PFSK-1 (cell line): ENCODE measurements around the gene LAMC3.

ENCODE experiments used
- FOXP2 ChIP-seq: optimal IDR thresholded peaks from 2 replicates; pipeline ENCODE3; 2011; ENCODE audit warnings: borderline replicate concordance, control low read depth, inconsistent platforms; ENCODE audit not compliant: insufficient read depth; ENCODE audit errors: extremely low read length, extremely low read depth
- POLR2AphosphoS5 ChIP-seq: IDR thresholded peaks from 2 replicates; pipeline ENCODE4 v1.6.1; 2012; ENCODE audit warnings: low read depth, mild to moderate bottlenecking, control low read depth, low read length, moderate library complexity
- SIN3A ChIP-seq: IDR thresholded peaks from 2 replicates; pipeline ENCODE4 v1.6.1; 2012; ENCODE audit warnings: mild to moderate bottlenecking, low read length, moderate library complexity, borderline replicate concordance; ENCODE audit not compliant: insufficient read depth
- TAF1 ChIP-seq: IDR thresholded peaks from 2 replicates; pipeline ENCODE4 v1.6.1; 2012; ENCODE audit warnings: low read length, control low read depth, borderline replicate concordance; ENCODE audit not compliant: insufficient read depth
- TF ChIP-seq, protein P1 (sequence below), 2 experiments: IDR thresholded peaks; 2 replicates each; pipeline versions ENCODE4 v1.6.1 to v1.8.0; 2011 to 2012; ENCODE audit warnings: low read depth in 2 of 2, low read length in 2 of 2, control low read depth in 1 of 2, inconsistent platforms in 1 of 2, mild to moderate bottlenecking in 1 of 2, moderate library complexity in 1 of 2; ENCODE audit not compliant: insufficient read depth in 1 of 2

The LAMC3 gene

DNA sequence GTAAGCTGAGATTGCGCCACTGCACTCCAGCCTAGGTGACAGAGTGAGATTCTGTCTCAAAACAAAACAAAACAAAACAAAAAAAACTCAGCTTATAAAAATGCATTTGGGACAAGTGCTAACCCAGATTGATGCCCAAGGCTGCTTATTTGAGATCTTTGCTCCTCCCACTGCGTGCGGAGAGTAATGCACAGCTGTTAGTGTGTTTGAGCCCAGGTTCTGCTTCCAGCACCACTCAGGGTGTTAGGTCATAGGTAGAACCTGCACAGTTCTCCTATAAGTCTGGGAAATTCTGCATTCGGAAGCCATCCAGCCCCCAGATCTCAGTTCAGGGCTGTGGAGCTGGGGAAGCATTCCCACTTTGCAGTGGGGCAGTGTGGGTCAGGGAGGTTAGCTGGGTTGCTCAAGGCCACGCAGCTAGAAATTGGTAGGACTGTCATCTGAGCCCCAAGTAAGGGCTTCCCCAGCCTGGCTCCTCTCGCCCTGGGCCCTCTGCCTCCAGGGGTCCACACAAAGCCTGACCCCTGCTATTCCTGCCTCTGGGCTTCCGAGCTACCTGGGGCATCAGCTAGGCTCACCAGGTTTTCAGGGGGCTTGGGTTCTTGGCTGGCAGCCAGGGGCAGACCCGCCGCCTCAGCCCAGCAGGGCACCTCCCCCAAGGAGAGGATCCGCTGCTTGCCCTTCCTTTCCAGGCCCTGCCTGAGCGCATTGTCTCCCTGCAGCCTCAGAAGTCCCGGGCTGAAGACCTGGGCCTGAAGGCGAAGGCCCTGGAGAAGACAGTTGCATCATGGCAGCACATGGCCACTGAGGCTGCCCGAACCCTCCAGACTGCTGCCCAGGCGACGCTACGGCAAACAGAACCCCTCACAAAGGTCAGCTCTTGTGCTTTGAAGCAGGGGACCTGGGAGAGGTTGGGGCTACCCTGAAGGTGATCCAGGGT, 69.7 kb downstream of the LAMC3 start:
- TF ChIP-seq TAF1 = no peak

DNA sequence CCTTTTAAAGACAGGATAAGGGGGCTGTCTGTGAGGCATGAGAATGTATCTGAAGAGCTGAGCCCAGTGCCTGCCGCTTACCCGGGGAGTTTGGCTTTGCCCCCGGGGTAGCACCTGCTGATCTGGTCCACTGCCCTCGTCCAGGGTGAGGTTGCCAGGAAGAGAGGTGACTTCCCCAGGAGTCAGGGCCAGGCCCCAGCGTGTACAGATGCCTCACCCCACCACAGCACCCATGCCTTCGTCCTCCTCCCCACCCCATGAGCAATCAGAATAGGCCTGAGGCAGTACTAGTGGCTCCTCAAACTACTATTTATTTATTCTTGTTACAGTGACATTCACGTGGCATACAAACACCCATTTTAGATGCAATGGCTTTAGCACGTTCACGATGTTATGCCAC, 71.6 kb downstream of the LAMC3 start:
- no peak for TF ChIP-seq POLR2AphosphoS5
- TF ChIP-seq SIN3A = no peak
- no peak for TF ChIP-seq FOXP2
- TF ChIP-seq, protein P1, sequence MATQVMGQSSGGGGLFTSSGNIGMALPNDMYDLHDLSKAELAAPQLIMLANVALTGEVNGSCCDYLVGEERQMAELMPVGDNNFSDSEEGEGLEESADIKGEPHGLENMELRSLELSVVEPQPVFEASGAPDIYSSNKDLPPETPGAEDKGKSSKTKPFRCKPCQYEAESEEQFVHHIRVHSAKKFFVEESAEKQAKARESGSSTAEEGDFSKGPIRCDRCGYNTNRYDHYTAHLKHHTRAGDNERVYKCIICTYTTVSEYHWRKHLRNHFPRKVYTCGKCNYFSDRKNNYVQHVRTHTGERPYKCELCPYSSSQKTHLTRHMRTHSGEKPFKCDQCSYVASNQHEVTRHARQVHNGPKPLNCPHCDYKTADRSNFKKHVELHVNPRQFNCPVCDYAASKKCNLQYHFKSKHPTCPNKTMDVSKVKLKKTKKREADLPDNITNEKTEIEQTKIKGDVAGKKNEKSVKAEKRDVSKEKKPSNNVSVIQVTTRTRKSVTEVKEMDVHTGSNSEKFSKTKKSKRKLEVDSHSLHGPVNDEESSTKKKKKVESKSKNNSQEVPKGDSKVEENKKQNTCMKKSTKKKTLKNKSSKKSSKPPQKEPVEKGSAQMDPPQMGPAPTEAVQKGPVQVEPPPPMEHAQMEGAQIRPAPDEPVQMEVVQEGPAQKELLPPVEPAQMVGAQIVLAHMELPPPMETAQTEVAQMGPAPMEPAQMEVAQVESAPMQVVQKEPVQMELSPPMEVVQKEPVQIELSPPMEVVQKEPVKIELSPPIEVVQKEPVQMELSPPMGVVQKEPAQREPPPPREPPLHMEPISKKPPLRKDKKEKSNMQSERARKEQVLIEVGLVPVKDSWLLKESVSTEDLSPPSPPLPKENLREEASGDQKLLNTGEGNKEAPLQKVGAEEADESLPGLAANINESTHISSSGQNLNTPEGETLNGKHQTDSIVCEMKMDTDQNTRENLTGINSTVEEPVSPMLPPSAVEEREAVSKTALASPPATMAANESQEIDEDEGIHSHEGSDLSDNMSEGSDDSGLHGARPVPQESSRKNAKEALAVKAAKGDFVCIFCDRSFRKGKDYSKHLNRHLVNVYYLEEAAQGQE (IDR thresholded peaks at IDR 0.05; ENCODE audit: insufficient read depth in 1 of 2, low read depth in 2 of 2, low read length in 2 of 2) = no peak
- TF ChIP-seq TAF1 = no peak

DNA sequence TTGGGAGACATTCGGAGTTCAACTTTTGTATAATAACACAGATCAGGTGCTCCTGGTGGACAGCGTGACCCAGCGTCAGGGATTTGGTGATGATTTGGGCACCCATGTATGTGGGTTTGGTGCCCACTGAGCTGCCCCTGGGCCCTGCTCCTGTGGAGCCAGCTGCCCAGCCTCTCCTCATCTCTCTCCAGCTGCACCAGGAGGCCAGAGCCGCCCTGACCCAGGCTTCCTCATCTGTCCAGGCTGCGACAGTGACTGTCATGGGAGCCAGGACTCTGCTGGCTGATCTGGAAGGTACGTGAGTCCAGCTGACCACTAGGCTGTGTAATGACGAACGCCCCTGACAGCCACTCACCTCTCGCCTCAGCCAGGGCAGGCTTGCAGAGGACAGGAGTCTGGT, 72.9 kb downstream of the LAMC3 start:
- TF ChIP-seq TAF1 = no peak
- TF ChIP-seq FOXP2 = no peak
- TF ChIP-seq, protein P1 (IDR thresholded peaks at IDR 0.05; ENCODE audit: insufficient read depth in 1 of 2, low read depth in 2 of 2, low read length in 2 of 2) = no peak
- TF ChIP-seq POLR2AphosphoS5 = no peak

DNA sequence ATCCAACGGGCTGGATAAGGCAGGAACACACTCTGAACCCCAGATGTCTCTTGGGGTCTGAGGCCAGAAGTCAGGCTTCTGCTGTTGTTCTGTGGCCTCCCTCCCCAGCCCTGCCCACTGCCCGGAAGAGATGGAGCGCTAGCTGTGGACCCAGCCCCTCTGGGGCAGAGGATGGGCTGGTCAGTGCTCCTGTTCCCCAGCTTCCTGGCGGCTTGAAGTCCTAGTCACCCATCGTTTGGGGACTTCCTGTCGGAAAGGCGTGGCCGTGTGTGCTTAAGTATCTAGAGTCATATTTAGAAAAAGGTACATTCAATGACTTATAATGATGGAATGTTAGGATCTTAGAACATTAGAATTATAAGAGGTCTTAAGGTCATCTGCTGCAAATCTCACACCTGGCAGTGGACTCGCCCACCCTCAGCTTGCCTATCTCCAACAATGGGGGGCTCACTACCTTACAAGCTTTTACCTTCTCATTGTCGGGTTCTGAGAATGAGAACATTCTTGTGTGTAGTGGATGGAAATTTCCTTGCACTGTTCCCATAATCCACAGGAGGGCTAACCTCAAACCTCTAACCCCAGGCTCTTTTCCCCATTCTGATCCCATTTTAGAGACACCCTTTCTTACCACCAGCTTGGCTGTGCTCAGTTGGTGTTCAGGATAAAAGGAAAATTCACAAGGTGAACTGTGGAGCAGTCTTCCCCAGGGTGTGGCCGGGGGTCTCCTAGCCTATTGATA, 74.0 kb downstream of the LAMC3 start:
- TF ChIP-seq TAF1 (no peak), POLR2AphosphoS5 (no peak), FOXP2 (no peak), SIN3A (no peak)
- TF ChIP-seq, protein P1 (IDR thresholded peaks at IDR 0.05; ENCODE audit: insufficient read depth in 1 of 2, low read depth in 2 of 2, low read length in 2 of 2) = no peak

DNA sequence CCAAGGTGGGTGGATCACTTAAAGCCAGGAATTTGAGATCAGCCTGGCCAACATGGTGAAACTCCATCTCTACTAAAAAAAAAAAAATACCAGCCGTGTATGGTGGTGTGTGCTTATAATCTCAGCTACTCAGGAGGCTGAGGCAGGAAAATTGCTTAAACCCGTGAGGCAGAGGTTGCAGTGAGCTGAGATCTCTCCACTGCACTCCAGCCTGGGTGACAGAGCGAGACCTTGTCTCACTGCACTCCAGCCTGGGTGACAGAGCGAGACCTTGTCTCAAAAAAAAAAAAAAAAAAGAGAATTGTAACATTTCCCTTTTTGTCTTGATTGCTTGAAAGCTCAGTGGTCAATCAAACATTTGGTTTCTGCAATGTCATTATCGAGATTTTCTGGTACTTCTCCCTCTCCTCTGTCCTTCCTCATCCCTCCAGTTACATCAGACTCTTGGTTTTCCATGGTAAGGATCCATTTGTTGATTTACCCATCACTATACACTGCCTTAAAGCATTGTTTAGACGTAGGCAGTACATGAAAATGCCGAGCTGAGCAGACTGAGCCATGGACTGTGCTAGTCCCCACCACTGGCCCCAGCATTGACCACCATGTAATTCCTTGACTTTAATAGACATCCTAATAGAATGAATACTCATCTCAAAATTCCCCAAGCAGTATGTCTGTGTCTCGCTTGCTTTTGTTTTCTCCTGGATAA, 75.8 kb downstream of the LAMC3 start:
- no peak for TF ChIP-seq TAF1
- no peak for TF ChIP-seq POLR2AphosphoS5
- TF ChIP-seq SIN3A = no peak
- TF ChIP-seq, protein P1 (IDR thresholded peaks at IDR 0.05; ENCODE audit: insufficient read depth in 1 of 2, low read depth in 2 of 2, low read length in 2 of 2) = no peak
- TF ChIP-seq FOXP2 = no peak
